DOHH2 (cell line): ENCODE data around the gene LCMT1.
"Not testable (repeated sequence)": the region's sequence is repeated elsewhere in the genome, so short reads cannot be mapped to it uniquely, and the experiment has no call there.

Source experiments
- H3F3A ChIP-seq: fragments of 200-600 bp; sonication (generic), shearing (Covaris generic); 2 replicates; pipeline ENCODE4 v1.6.0; 2016; ENCODE audit warnings: antibody characterized with exemption, mild to moderate bottlenecking; ENCODE audit not compliant: control insufficient read depth, insufficient read depth
- H3K27ac ChIP-seq: fragments of 200-600 bp; sonication (generic); 2 replicates; pipeline ENCODE4 v1.5.1; 2014; ENCODE audit warnings: low read depth, mild to moderate bottlenecking, low read length, moderate library complexity
- H3K27me3 ChIP-seq: fragments of 200-600 bp; sonication (generic); 2 replicates; pipeline ENCODE4 v1.6.1; 2014; ENCODE audit warnings: mild to moderate bottlenecking, low read length, mixed read lengths; ENCODE audit not compliant: control insufficient read depth
- H3K36me3 ChIP-seq: fragments of 200-600 bp; sonication (generic); 2 replicates; pipeline ENCODE4 v1.6.1; 2014; ENCODE audit warnings: mild to moderate bottlenecking, low read length, moderate library complexity, mixed read lengths; ENCODE audit not compliant: control insufficient read depth
- H3K4me1 ChIP-seq: fragments of 200-600 bp; sonication (generic); 2 replicates; pipeline ENCODE4 v1.6.1; 2014; ENCODE audit warnings: mild to moderate bottlenecking, low read length, mixed read lengths; ENCODE audit not compliant: control insufficient read depth
- H3K4me2 ChIP-seq: fragments of 200-600 bp; sonication (generic); 2 replicates; pipeline ENCODE4 v1.6.0; 2014; ENCODE audit warnings: mild to moderate bottlenecking, low read length, moderate library complexity
- H3K4me3 ChIP-seq: fragments of 200-600 bp; sonication (generic); 2 replicates; pipeline ENCODE4 v1.5.1; 2014; ENCODE audit warnings: mild to moderate bottlenecking, low read length, mixed read lengths
- H3K79me2 ChIP-seq: fragments of 200-600 bp; sonication (generic); 2 replicates; pipeline ENCODE4 v1.6.1; 2014; ENCODE audit warnings: mild to moderate bottlenecking, low read length, mixed read lengths; ENCODE audit not compliant: control insufficient read depth
- H3K9me2 ChIP-seq: fragments of 200-600 bp; sonication (generic); replicated peaks from 2 replicates; pipeline ENCODE4 v1.6.1; 2014; ENCODE audit warnings: mild to moderate bottlenecking, low read length, mixed read lengths; ENCODE audit not compliant: control insufficient read depth
- H3K9me3 ChIP-seq: fragments of 200-600 bp; sonication (generic); 2 replicates; pipeline ENCODE4 v1.6.1; 2014; ENCODE audit warnings: antibody characterized with exemption, low read length, mixed read lengths; ENCODE audit not compliant: control insufficient read depth, insufficient read depth
- H4K20me1 ChIP-seq: fragments of 200-600 bp; sonication (generic); 2 replicates; pipeline ENCODE4 v1.6.0; 2014; ENCODE audit warnings: low read depth, mild to moderate bottlenecking, antibody characterized with exemption, low read length, moderate library complexity; ENCODE audit not compliant: control insufficient read depth, insufficient read depth
- CTCF ChIP-seq: fragments of 200-600 bp; sonication (generic); IDR thresholded peaks from one replicate; pipeline ENCODE4 v1.5.1; 2014; ENCODE audit warnings: antibody characterized with exemption, mild to moderate bottlenecking, low read depth, low read length; ENCODE audit not compliant: poor library complexity, severe bottlenecking
- EZH2phosphoT487 ChIP-seq: fragments of 200-600 bp; sonication (generic); IDR thresholded peaks from 2 replicates; pipeline ENCODE4 v1.6.1; 2017; ENCODE audit warnings: borderline replicate concordance, mild to moderate bottlenecking, antibody characterized with exemption, low read length, moderate library complexity, mixed read lengths

Gene LCMT1

GRCh38 chr16:25124503-25124902 is 13.0 kb downstream of the LCMT1 start:
- Histone ChIP-seq H3K4me2 (no peak overlapping the region), H3K36me3 (no peaks in the 10 kb centered on the region), H3K4me3 (no peak overlapping the region), H3F3A (no peaks in the 10 kb centered on the region), H3K27ac (no peak overlapping the region), H4K20me1 (no peaks in the 10 kb centered on the region), H3K9me3 (no peaks in the 10 kb centered on the region), H3K27me3 (no peaks in the 10 kb centered on the region), H3K79me2 (peaks cover 7% of the 10 kb centered on the region), H3K9me2 (no peaks in the 10 kb centered on the region), H3K4me1 (no peaks in the 10 kb centered on the region)
- TF ChIP-seq CTCF (no peak), EZH2phosphoT487 (no peak)

GRCh38 chr16:25126086-25126666 is 14.6 kb downstream of the LCMT1 start:
- H3K79me2 ChIP-seq, H3K36me3 ChIP-seq, H3K27ac ChIP-seq, H4K20me1 ChIP-seq, H3K4me1 ChIP-seq, H3K4me2 ChIP-seq, H3K27me3 ChIP-seq, H3K4me3 ChIP-seq, H3K9me2 ChIP-seq, H3K9me3 ChIP-seq, H3F3A ChIP-seq: not testable (repeated sequence)

GRCh38 chr16:25126820-25127232 is 15.3 kb downstream of the LCMT1 start:
- Histone ChIP-seq H3F3A (no peaks in the 10 kb centered on the region), H3K36me3 (no peaks in the 10 kb centered on the region), H3K27ac (no peak overlapping the region), H3K79me2 (peaks cover 4% of the 10 kb centered on the region), H3K4me3 (no peak overlapping the region), H4K20me1 (no peaks in the 10 kb centered on the region), H3K27me3 (no peaks in the 10 kb centered on the region), H3K4me1 (no peaks in the 10 kb centered on the region), H3K9me3 (no peaks in the 10 kb centered on the region), H3K9me2 (no peaks in the 10 kb centered on the region), H3K4me2 (no peak overlapping the region)
- peak; percentile 70 for TF ChIP-seq CTCF
- TF ChIP-seq EZH2phosphoT487: no peak

GRCh38 chr16:25132751-25133150 is 21.2 kb downstream of the LCMT1 start:
- not testable (repeated sequence) for H3K79me2 ChIP-seq, H3K4me2 ChIP-seq, H3K4me1 ChIP-seq, H3K9me3 ChIP-seq, H3K9me2 ChIP-seq, H3F3A ChIP-seq, H3K27ac ChIP-seq, H3K27me3 ChIP-seq, H4K20me1 ChIP-seq, H3K4me3 ChIP-seq
- peaks cover 10% of the 10 kb centered on the region; the same call in 1 of the 2 replicates for H3K36me3 ChIP-seq
